ENCODE results near the gene HOXA6. TPM values are rescaled to one million over a fixed set of nuclear protein-coding genes. Genes with fewer than 3 reads are reported as not detected.

HOXA6 gene
- total RNA-seq, 1 experiment from 2014 or later: 12.7 TPM

GRCh38 chr7:27189295-27189996 is 41.9 kb upstream of the HOXA6 start:
- DNase-seq (ENCODE audit: low read depth, low spot score): no peak
- H3K9me3 ChIP-seq (ENCODE audit: control insufficient read depth in 1 of 2, insufficient read depth in 1 of 2, low read depth in 1 of 2, low read length in 2 of 2): no peaks in the 10 kb centered on the region
- POLR2A ChIA-PET: no interaction called here
- no peak for ATAC-seq
- H3K36me3 ChIP-seq (ENCODE audit: control insufficient read depth in 1 of 2, insufficient read depth in 2 of 2, low read length in 2 of 2): no peaks in the 10 kb centered on the region
- H3K4me3 ChIP-seq (replicated peaks in 1 of 2; ENCODE audit: low read depth in 1 of 2, low read length in 2 of 2): no peak overlapping the region
- H3K9me2 ChIP-seq (ENCODE audit: insufficient read depth): no peaks in the 10 kb centered on the region
- CTCF ChIA-PET: interaction anchor here (1.5 to 2.2 kb wide), 2 partner anchors 10 kb away, joined by 3 to 9 read pairs; partner anchors contain the start of gene HOXA13
- H3K4me2 ChIP-seq (ENCODE audit: low read length): no peak overlapping the region
- intact Hi-C loops (cut with micrococcal nuclease): no loop called here
- RAD21 ChIA-PET (ENCODE audit: low non-redundant PET in 1 of 2, low total read pairs in 2 of 2, uncharacterized antibody in 2 of 2, unreplicated experiment in 2 of 2): no interaction called here
- no peak overlapping the region for H2AFZ ChIP-seq (ENCODE audit: low read depth, low read length, poor library complexity, severe bottlenecking)
- H3K27ac ChIP-seq (ENCODE audit: low read depth, low read length): no peak overlapping the region
- no TSS peak for BruUV-seq (replicated peaks)
- no peaks in the 10 kb centered on the region for H4K20me1 ChIP-seq (ENCODE audit: insufficient read depth)
- no peak overlapping the region for H3K9ac ChIP-seq (ENCODE audit: low read length)
- peaks cover 4 to 10% of the 10 kb centered on the region in 2 experiments; a peak in 2 of 4 replicates for H3K4me1 ChIP-seq (ENCODE audit: control insufficient read depth in 1 of 2, insufficient read depth in 2 of 2, low read length in 2 of 2)
- H3K27me3 ChIP-seq (ENCODE audit: insufficient read depth, low read length): no peaks in the 10 kb centered on the region
- TF ChIP-seq RAD21 (IDR thresholded peaks at IDR 0.05; ENCODE audit: low read depth) (no peak), ZFX (IDR thresholded peaks at IDR 0.05) (no peak), YY1 (IDR thresholded peaks at IDR 0.05; ENCODE audit: extremely low read depth, insufficient replicate concordance, low read depth, low read length) (no peak), REST (IDR thresholded peaks at IDR 0.05; ENCODE audit: low read depth) (no peak), SIN3A (IDR thresholded peaks at IDR 0.05; ENCODE audit: low read depth) (no peak), ATF3 (IDR thresholded peaks at IDR 0.05) (no peak), CEBPB (IDR thresholded peaks at IDR 0.05; ENCODE audit: low read depth) (no peak), POLR2A (IDR thresholded peaks at IDR 0.05; ENCODE audit: borderline replicate concordance, extremely low read depth, insufficient read depth, insufficient read length) (no peak), CBX3 (IDR thresholded peaks at IDR 0.05; ENCODE audit: low read depth) (no peak), POLR2AphosphoS5 (IDR thresholded peaks at IDR 0.05; ENCODE audit: low read depth, low read length) (no peak), CTCF (IDR thresholded peaks at IDR 0.05 in 2 of 3, conservative IDR thresholded peaks at IDR 0.05 in 1 of 3; ENCODE audit: borderline replicate concordance in 1 of 3, insufficient read depth in 1 of 3, low read depth in 2 of 3, low read length in 2 of 3) (no peak), ZNF274 (IDR thresholded peaks at IDR 0.05; ENCODE audit: low read depth, low read length) (no peak), ELF1 (IDR thresholded peaks at IDR 0.05; ENCODE audit: borderline replicate concordance, low read depth) (no peak), ZBTB33 (IDR thresholded peaks at IDR 0.05; ENCODE audit: extremely low read depth, insufficient replicate concordance, low read length) (no peak), EZH2phosphoT487 (IDR thresholded peaks at IDR 0.05; ENCODE audit: borderline replicate concordance) (no peak), TCF7L2 (IDR thresholded peaks at IDR 0.05; ENCODE audit: borderline replicate concordance, extremely low read depth, insufficient read depth, insufficient read length) (no peak), MAX (IDR thresholded peaks at IDR 0.05) (no peak), EGR1 (IDR thresholded peaks at IDR 0.05; ENCODE audit: low read depth) (no peak), SRF (IDR thresholded peaks at IDR 0.05; ENCODE audit: low read depth) (no peak), SP1 (IDR thresholded peaks at IDR 0.05; ENCODE audit: low read depth) (no peak)
- H3K79me2 ChIP-seq (ENCODE audit: insufficient read depth, low read length): peaks cover 5% of the 10 kb centered on the region; the same call in 1 of the 2 replicates

Data from HCT116 (cell line).